ENCODE measurements around the gene RAB12.

RAB12 gene

GRCh38 chr18:8673256-8674209 is 64.3 kb downstream of the RAB12 start:
- no peak for TF ChIP-seq CTCF (IDR thresholded peaks at IDR 0.05; ENCODE audit: low read depth, low read length, missing control alignments)
- DNase-seq (ENCODE audit: low read depth): peak; percentile 56
- no peak overlapping the region; the same call in 1 of the 2 replicates for H3K4me3 ChIP-seq (ENCODE audit: low read depth, low read length)

- TF ChIP-seq CTCF (IDR thresholded peaks at IDR 0.05; ENCODE audit: low read depth, low read length, missing control alignments): no peak
Observed at GRCh38 chr18:8675057-8675456, 65.8 kb downstream of the RAB12 start.

GRCh38 chr18:8681196-8681595 is 72.0 kb downstream of the RAB12 start:
- no peak overlapping the region for H3K4me3 ChIP-seq (ENCODE audit: low read depth, low read length)
- no peak for TF ChIP-seq CTCF (IDR thresholded peaks at IDR 0.05; ENCODE audit: low read depth, low read length, missing control alignments)

More at GRCh38 chr18:8675057-8675456, 65.8 kb downstream of the RAB12 start:
- DNase-seq (ENCODE audit: low read depth): no peak
- no peak overlapping the region for H3K4me3 ChIP-seq (ENCODE audit: low read depth, low read length)

GRCh38 chr18:8684577-8684976 is 75.3 kb downstream of the RAB12 start:
- TF ChIP-seq CTCF (IDR thresholded peaks at IDR 0.05; ENCODE audit: low read depth, low read length, missing control alignments): no peak
- no peak for DNase-seq (ENCODE audit: low read depth)
- no peak overlapping the region for H3K4me3 ChIP-seq (ENCODE audit: low read depth, low read length)

More at GRCh38 chr18:8681196-8681595, 72.0 kb downstream of the RAB12 start:
- no peak for DNase-seq (ENCODE audit: low read depth)

GRCh38 chr18:8685141-8685913 is 76.1 kb downstream of the RAB12 start:
- no peak for TF ChIP-seq CTCF (IDR thresholded peaks at IDR 0.05; ENCODE audit: low read depth, low read length, missing control alignments)
- DNase-seq (ENCODE audit: low read depth): no peak
- no peak overlapping the region for H3K4me3 ChIP-seq (ENCODE audit: low read depth, low read length)

- no peak for DNase-seq (ENCODE audit: low read depth)
- H3K4me3 ChIP-seq (ENCODE audit: low read depth, low read length): no peak overlapping the region
- TF ChIP-seq CTCF (IDR thresholded peaks at IDR 0.05; ENCODE audit: low read depth, low read length, missing control alignments): no peak
Observed at GRCh38 chr18:8685914-8686216, 76.6 kb downstream of the RAB12 start.
